Stimulated activated effector memory CD8-positive, alpha-beta T cell treated with anti-CD3 and anti-CD28 coated beads, Interleukin-12 subunit alpha, Interleukin-12 subunit beta, amount 100 ng/mL, for 72 hours (primary cell): ENCODE data around the gene NEGR1.

Source experiments
- ATAC-seq: fragments of 150-1000 bp; cut with Tn5 transposase; 2 replicates; pipeline ENCODE4 v1.10.0; 2021
- DNase-seq, 2 donors: peaks; one replicate each; pipeline ENCODE4 v3.0.0; 2021 to 2022; ENCODE audit warnings: low spot score in 2 of 2
- H3K27ac Mint-ChIP-seq: one replicate; pipeline ENCODE4 v1.8.0; 2022; ENCODE audit warnings: mild to moderate bottlenecking, mixed read lengths
- H3K36me3 Mint-ChIP-seq: one replicate; pipeline ENCODE4 v1.8.0; 2022; ENCODE audit warnings: mild to moderate bottlenecking, mixed read lengths
- H3K4me1 Mint-ChIP-seq: one replicate; pipeline ENCODE4 v1.8.0; 2022; ENCODE audit warnings: mixed read lengths
- H3K4me3 Mint-ChIP-seq: one replicate; pipeline ENCODE4 v1.8.0; 2022; ENCODE audit warnings: mild to moderate bottlenecking, mixed read lengths
- H3K9me3 Mint-ChIP-seq: one replicate; pipeline ENCODE4 v1.8.0; 2022; ENCODE audit warnings: mixed read lengths

NEGR1 gene

GRCh38 chr1:71561729-71562128 is 720.6 kb downstream of the NEGR1 start:
- no peak overlapping the region for H3K4me3 Mint-ChIP-seq
- H3K4me1 Mint-ChIP-seq: no peaks in the 10 kb centered on the region
- H3K36me3 Mint-ChIP-seq: no peaks in the 10 kb centered on the region
- ATAC-seq (no peak), DNase-seq (no peak)
- H3K27ac Mint-ChIP-seq: no peak overlapping the region
- peaks cover 18% of the 10 kb centered on the region for H3K9me3 Mint-ChIP-seq

GRCh38 chr1:71561206-71561605 is 721.1 kb downstream of the NEGR1 start:
- H3K9me3 Mint-ChIP-seq: peaks cover 18% of the 10 kb centered on the region
- no peaks in the 10 kb centered on the region for H3K4me1 Mint-ChIP-seq
- no peak overlapping the region for H3K27ac Mint-ChIP-seq
- DNase-seq: no peak
- no peaks in the 10 kb centered on the region for H3K36me3 Mint-ChIP-seq
- no peak for ATAC-seq
- no peak overlapping the region for H3K4me3 Mint-ChIP-seq

- DNase-seq (no peak), ATAC-seq (no peak)
- H3K4me3 Mint-ChIP-seq: no peak overlapping the region
- H3K27ac Mint-ChIP-seq: no peak overlapping the region
- H3K4me1 Mint-ChIP-seq: no peaks in the 10 kb centered on the region
- peaks cover 15% of the 10 kb centered on the region for H3K9me3 Mint-ChIP-seq
- no peaks in the 10 kb centered on the region for H3K36me3 Mint-ChIP-seq
These were observed 722.5 kb downstream of the NEGR1 start for GRCh38 chr1:71559880-71560279.

GRCh38 chr1:71557138-71557537 is 725.2 kb downstream of the NEGR1 start:
- Mint-ChIP-seq H3K4me1 (no peaks in the 10 kb centered on the region), H3K36me3 (no peaks in the 10 kb centered on the region), H3K9me3 (peaks cover 6% of the 10 kb centered on the region), H3K27ac (no peak overlapping the region), H3K4me3 (no peak overlapping the region)
- ATAC-seq (no peak), DNase-seq (no peak)

GRCh38 chr1:71548398-71548890 is 733.9 kb downstream of the NEGR1 start:
- Mint-ChIP-seq H3K9me3 (peaks cover 22% of the 10 kb centered on the region), H3K4me1 (no peaks in the 10 kb centered on the region), H3K4me3 (no peak overlapping the region), H3K27ac (no peak overlapping the region), H3K36me3 (no peaks in the 10 kb centered on the region)
- ATAC-seq (no peak), DNase-seq (no peak)

- Mint-ChIP-seq H3K4me3 (no peak overlapping the region), H3K27ac (no peak overlapping the region), H3K36me3 (no peaks in the 10 kb centered on the region), H3K4me1 (no peaks in the 10 kb centered on the region), H3K9me3 (peaks cover 8% of the 10 kb centered on the region)
- DNase-seq (no peak), ATAC-seq (no peak)
These were observed 740.2 kb downstream of the NEGR1 start for GRCh38 chr1:71542155-71542554.

GRCh38 chr1:71533950-71534349 is 748.4 kb downstream of the NEGR1 start:
- Mint-ChIP-seq H3K4me1 (no peaks in the 10 kb centered on the region), H3K4me3 (no peak overlapping the region), H3K27ac (no peak overlapping the region), H3K9me3 (peaks cover 9% of the 10 kb centered on the region), H3K36me3 (no peaks in the 10 kb centered on the region)
- ATAC-seq (no peak), DNase-seq (no peak)

- DNase-seq (no peak), ATAC-seq (no peak)
- Mint-ChIP-seq H3K4me1 (no peaks in the 10 kb centered on the region), H3K36me3 (no peaks in the 10 kb centered on the region), H3K27ac (no peak overlapping the region), H3K4me3 (no peak overlapping the region), H3K9me3 (peaks cover 9% of the 10 kb centered on the region)
These were observed 750.0 kb downstream of the NEGR1 start for GRCh38 chr1:71532343-71532742.

GRCh38 chr1:71526824-71527223 is 755.5 kb downstream of the NEGR1 start:
- Mint-ChIP-seq H3K4me1 (no peaks in the 10 kb centered on the region), H3K36me3 (no peaks in the 10 kb centered on the region), H3K9me3 (peaks cover 4% of the 10 kb centered on the region), H3K4me3 (no peak overlapping the region), H3K27ac (no peak overlapping the region)
- DNase-seq (no peak), ATAC-seq (no peak)

- Mint-ChIP-seq H3K4me3 (no peak overlapping the region), H3K9me3 (peaks cover 4% of the 10 kb centered on the region), H3K27ac (no peak overlapping the region), H3K4me1 (no peaks in the 10 kb centered on the region), H3K36me3 (no peaks in the 10 kb centered on the region)
- ATAC-seq (no peak), DNase-seq (no peak)
These were observed 759.6 kb downstream of the NEGR1 start for GRCh38 chr1:71522721-71523120.

- no peaks in the 10 kb centered on the region for H3K4me1 Mint-ChIP-seq
- DNase-seq: no peak
- no peaks in the 10 kb centered on the region for H3K36me3 Mint-ChIP-seq
These were observed 760.6 kb downstream of the NEGR1 start for GRCh38 chr1:71521655-71522264.

GRCh38 chr1:71511505-71511904 is 770.8 kb downstream of the NEGR1 start:
- DNase-seq: no peak
- Mint-ChIP-seq H3K9me3 (peaks cover 11% of the 10 kb centered on the region), H3K36me3 (no peaks in the 10 kb centered on the region), H3K27ac (no peak overlapping the region), H3K4me1 (no peaks in the 10 kb centered on the region), H3K4me3 (no peak overlapping the region)
- no peak for ATAC-seq

More at GRCh38 chr1:71521655-71522264, 760.6 kb downstream of the NEGR1 start:
- no peak for ATAC-seq
- H3K9me3 Mint-ChIP-seq: peaks cover 4% of the 10 kb centered on the region
- no peak overlapping the region for H3K4me3 Mint-ChIP-seq
- H3K27ac Mint-ChIP-seq: no peak overlapping the region

- Mint-ChIP-seq H3K36me3 (no peaks in the 10 kb centered on the region), H3K27ac (no peak overlapping the region), H3K4me1 (no peaks in the 10 kb centered on the region), H3K9me3 (peaks cover 11% of the 10 kb centered on the region), H3K4me3 (no peak overlapping the region)
- no peak for ATAC-seq
- DNase-seq: no peak
These were observed 771.6 kb downstream of the NEGR1 start for GRCh38 chr1:71510725-71511124.

- peaks cover 15% of the 10 kb centered on the region for H3K9me3 Mint-ChIP-seq
- no peak for DNase-seq
- H3K4me1 Mint-ChIP-seq: no peaks in the 10 kb centered on the region
- no peaks in the 10 kb centered on the region for H3K36me3 Mint-ChIP-seq
- ATAC-seq: no peak
- H3K27ac Mint-ChIP-seq: no peak overlapping the region
- no peak overlapping the region for H3K4me3 Mint-ChIP-seq
These were observed 773.2 kb downstream of the NEGR1 start for GRCh38 chr1:71509051-71509595.

GRCh38 chr1:71502006-71502405 is 780.3 kb downstream of the NEGR1 start:
- DNase-seq (no peak), ATAC-seq (no peak)

GRCh38 chr1:71498542-71498941 is 783.8 kb downstream of the NEGR1 start:
- ATAC-seq (no peak), DNase-seq (no peak)
- Mint-ChIP-seq H3K4me3 (no peak overlapping the region), H3K9me3 (peaks cover 25% of the 10 kb centered on the region), H3K4me1 (no peaks in the 10 kb centered on the region), H3K27ac (no peak overlapping the region), H3K36me3 (no peaks in the 10 kb centered on the region)

More at GRCh38 chr1:71502006-71502405, 780.3 kb downstream of the NEGR1 start:
- H3K27ac Mint-ChIP-seq: no peak overlapping the region
- H3K4me1 Mint-ChIP-seq: no peaks in the 10 kb centered on the region
- no peaks in the 10 kb centered on the region for H3K36me3 Mint-ChIP-seq
- H3K4me3 Mint-ChIP-seq: no peak overlapping the region
- H3K9me3 Mint-ChIP-seq: peaks cover 27% of the 10 kb centered on the region
